Nephron progenitor cell (in vitro differentiated cells): ENCODE data around the gene DNER.

Experiments
- DNase-seq: peaks from one replicate; pipeline ENCODE4 v3.0.0; 2021
- H3K27ac Mint-ChIP-seq: 2 replicates; pipeline ENCODE4 v1.8.0; 2021; ENCODE audit warnings: mild to moderate bottlenecking, moderate library complexity, mixed read lengths
- H3K27me3 Mint-ChIP-seq: 2 replicates; pipeline ENCODE4 v1.8.0; 2021; ENCODE audit warnings: mild to moderate bottlenecking, low read depth, mixed read lengths; ENCODE audit not compliant: poor library complexity
- H3K36me3 Mint-ChIP-seq: 2 replicates; pipeline ENCODE4 v1.8.0; 2021; ENCODE audit warnings: low read depth, mixed read lengths
- H3K4me1 Mint-ChIP-seq: 2 replicates; pipeline ENCODE4 v1.8.0; 2021; ENCODE audit warnings: mixed read lengths
- H3K4me3 Mint-ChIP-seq: 2 replicates; pipeline ENCODE4 v1.8.0; 2021; ENCODE audit warnings: mild to moderate bottlenecking, moderate library complexity, mixed read lengths
- H3K9me3 Mint-ChIP-seq: 2 replicates; pipeline ENCODE4 v1.8.0; 2021; ENCODE audit warnings: mild to moderate bottlenecking, moderate library complexity, mixed read lengths
- CTCF ChIP-seq: fragments of 200-600 bp; sonication (generic); IDR thresholded peaks from 2 replicates; pipeline ENCODE4 v1.5.0; 2021; ENCODE audit warnings: antibody characterized with exemption

The DNER gene

GRCh38 chr2:229669841-229670240 is 44.5 kb downstream of the DNER start:
- Mint-ChIP-seq H3K36me3 (no peaks in the 10 kb centered on the region), H3K4me3 (no peak overlapping the region), H3K27me3 (peaks cover 26% of the 10 kb centered on the region), H3K4me1 (peaks cover 4% of the 10 kb centered on the region), H3K9me3 (no peaks in the 10 kb centered on the region), H3K27ac (no peak overlapping the region)
- no peak for TF ChIP-seq CTCF
- DNase-seq, result no peak

- no peak for DNase-seq
Measured at GRCh38 chr2:229666811-229667210, 47.5 kb downstream of the DNER start.

GRCh38 chr2:229665158-229665557 is 49.2 kb downstream of the DNER start:
- peaks cover 4% of the 10 kb centered on the region for H3K27me3 Mint-ChIP-seq

More at GRCh38 chr2:229666811-229667210, 47.5 kb downstream of the DNER start:
- H3K36me3 Mint-ChIP-seq, result no peaks in the 10 kb centered on the region
- no peaks in the 10 kb centered on the region for H3K4me1 Mint-ChIP-seq
- H3K27ac Mint-ChIP-seq, result no peak overlapping the region
- H3K27me3 Mint-ChIP-seq, result peaks cover 8% of the 10 kb centered on the region
- no peak for TF ChIP-seq CTCF
- no peak overlapping the region for H3K4me3 Mint-ChIP-seq
- no peaks in the 10 kb centered on the region for H3K9me3 Mint-ChIP-seq

GRCh38 chr2:229661478-229661877 is 52.9 kb downstream of the DNER start:
- H3K27me3 Mint-ChIP-seq, result no peaks in the 10 kb centered on the region
- no peaks in the 10 kb centered on the region for H3K9me3 Mint-ChIP-seq
- no peak overlapping the region for H3K4me3 Mint-ChIP-seq
- no peak for DNase-seq
- H3K36me3 Mint-ChIP-seq, result no peaks in the 10 kb centered on the region
- H3K4me1 Mint-ChIP-seq, result no peaks in the 10 kb centered on the region
- TF ChIP-seq CTCF, result no peak
- no peak overlapping the region for H3K27ac Mint-ChIP-seq

More at GRCh38 chr2:229665158-229665557, 49.2 kb downstream of the DNER start:
- no peaks in the 10 kb centered on the region for H3K36me3 Mint-ChIP-seq
- H3K4me1 Mint-ChIP-seq, result no peaks in the 10 kb centered on the region
- DNase-seq, result no peak
- H3K9me3 Mint-ChIP-seq, result no peaks in the 10 kb centered on the region
- H3K4me3 Mint-ChIP-seq, result no peak overlapping the region
- no peak for TF ChIP-seq CTCF
- H3K27ac Mint-ChIP-seq, result no peak overlapping the region

DNA sequence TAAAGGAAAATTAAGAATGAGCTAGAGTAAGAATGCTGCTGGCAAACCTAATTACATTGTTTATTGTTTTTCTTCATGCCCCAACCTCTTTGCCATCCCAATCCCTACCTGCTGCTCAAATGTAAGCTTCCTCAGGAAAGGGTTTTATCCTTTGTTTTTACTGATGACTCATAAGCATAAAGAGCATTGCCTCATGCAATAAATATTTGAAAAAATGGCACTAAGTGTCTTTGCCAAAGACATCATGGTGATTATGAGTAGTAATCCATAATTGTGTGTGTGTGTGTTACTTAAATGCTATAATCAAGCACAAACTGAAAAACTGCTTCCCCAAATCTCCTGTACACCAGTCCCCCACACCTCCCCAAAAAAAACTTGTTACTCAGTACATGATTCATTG is 53.4 kb downstream of the DNER start:
- Mint-ChIP-seq H3K4me3 (no peak overlapping the region), H3K4me1 (no peaks in the 10 kb centered on the region), H3K27ac (no peak overlapping the region), H3K9me3 (no peaks in the 10 kb centered on the region), H3K36me3 (no peaks in the 10 kb centered on the region), H3K27me3 (no peaks in the 10 kb centered on the region)
- DNase-seq, result no peak
- TF ChIP-seq CTCF, result no peak

- no peaks in the 10 kb centered on the region for H3K27me3 Mint-ChIP-seq
- TF ChIP-seq CTCF, result no peak
- H3K27ac Mint-ChIP-seq, result no peak overlapping the region
- H3K36me3 Mint-ChIP-seq, result no peaks in the 10 kb centered on the region
- H3K4me3 Mint-ChIP-seq, result no peak overlapping the region
- no peaks in the 10 kb centered on the region for H3K9me3 Mint-ChIP-seq
- no peak for DNase-seq
- H3K4me1 Mint-ChIP-seq, result no peaks in the 10 kb centered on the region
Measured at GRCh38 chr2:229660391-229660790, 54.0 kb downstream of the DNER start.
